GM12892 (cell line): ENCODE results near the gene PPP1R2C.

Experiments
- POLR2A ChIP-seq: IDR thresholded peaks from 2 replicates; pipeline ENCODE4 v1.6.1; 2011; ENCODE audit warnings: low read depth, low read length, control low read depth
- POLR2AphosphoS5 ChIP-seq: IDR thresholded peaks from 2 replicates; pipeline ENCODE4 v1.6.1; 2011; ENCODE audit warnings: low read depth, low read length, control low read depth

DNA sequence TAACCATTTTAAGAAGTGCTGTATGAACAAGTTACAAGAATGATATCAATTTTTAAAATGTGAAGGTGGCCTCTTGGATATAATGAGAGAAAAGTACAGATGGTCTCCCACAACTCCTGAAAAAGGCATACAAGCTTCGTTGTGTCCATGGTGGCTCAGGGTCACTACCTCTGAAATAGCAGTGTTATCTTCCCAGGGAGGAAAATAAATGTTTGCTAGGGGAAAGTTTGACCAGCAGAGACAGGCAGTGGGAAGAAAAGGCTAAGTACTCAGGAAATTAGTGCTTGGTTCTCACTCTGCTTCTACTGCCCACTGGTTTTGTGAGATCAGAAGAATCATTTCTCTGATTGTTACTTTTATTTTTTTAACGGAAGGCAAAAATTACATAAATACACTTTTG is 39.4 kb downstream of the PPP1R2C start:
- TF ChIP-seq POLR2AphosphoS5 (no peak), POLR2A (no peak)
